ENCODE results near the gene ZNF286A. TPM values are rescaled to one million over a fixed set of nuclear protein-coding genes. Genes with fewer than 3 reads are reported as not detected.
"Not testable (repeated sequence)": the region's sequence is repeated elsewhere in the genome, so short reads cannot be mapped to it uniquely, and the experiment has no call there.

The ZNF286A gene
- total RNA-seq, 3 donors from 2014 or later, result 30.2 to 33.9 (median 30.6) TPM

GRCh38 chr17:15731900-15732299, 32.3 kb downstream of the ZNF286A start, which contains the start of gene TBC1D26:
TSS of gene TBC1D26 (plus strand) at chr17:15732283. CDS start at chr17:15735349, 3,066 bp downstream.
- not testable (repeated sequence) for DNase-seq; H3K36me3 Mint-ChIP-seq (ENCODE audit: insufficient read depth); ATAC-seq; H3K4me1 Mint-ChIP-seq (ENCODE audit: low read depth); H3K27me3 Mint-ChIP-seq (ENCODE audit: low read depth); H3K9me3 Mint-ChIP-seq; H3K4me3 Mint-ChIP-seq

- not testable (repeated sequence) for H3K4me1 Mint-ChIP-seq (ENCODE audit: low read depth); H3K36me3 Mint-ChIP-seq (ENCODE audit: insufficient read depth); H3K27me3 Mint-ChIP-seq (ENCODE audit: low read depth); DNase-seq; H3K9me3 Mint-ChIP-seq; ATAC-seq; H3K4me3 Mint-ChIP-seq
Measured at GRCh38 chr17:15733174-15733789, 33.7 kb downstream of the ZNF286A start.

GRCh38 chr17:15736578-15736977, 37.0 kb downstream of the ZNF286A start:
- H3K4me3 Mint-ChIP-seq; H3K4me1 Mint-ChIP-seq (ENCODE audit: low read depth); DNase-seq; H3K36me3 Mint-ChIP-seq (ENCODE audit: insufficient read depth); H3K27me3 Mint-ChIP-seq (ENCODE audit: low read depth); H3K9me3 Mint-ChIP-seq; ATAC-seq: not testable (repeated sequence)

GRCh38 chr17:15738066-15738465, 38.5 kb downstream of the ZNF286A start:
- H3K4me3 Mint-ChIP-seq, result no peak overlapping the region
- H3K36me3 Mint-ChIP-seq (ENCODE audit: insufficient read depth), result no peaks in the 10 kb centered on the region
- no peak for ATAC-seq
- no peaks in the 10 kb centered on the region for H3K9me3 Mint-ChIP-seq
- DNase-seq, result no peak
- H3K4me1 Mint-ChIP-seq (ENCODE audit: low read depth), result no peaks in the 10 kb centered on the region
- H3K27me3 Mint-ChIP-seq (ENCODE audit: low read depth), result peaks cover 3% of the 10 kb centered on the region

GRCh38 chr17:15739259-15739658, 39.7 kb downstream of the ZNF286A start:
- not testable (repeated sequence) for H3K4me3 Mint-ChIP-seq; H3K36me3 Mint-ChIP-seq (ENCODE audit: insufficient read depth); DNase-seq; H3K27me3 Mint-ChIP-seq (ENCODE audit: low read depth); ATAC-seq; H3K4me1 Mint-ChIP-seq (ENCODE audit: low read depth); H3K9me3 Mint-ChIP-seq

GRCh38 chr17:15740041-15740440, 40.5 kb downstream of the ZNF286A start:
- not testable (repeated sequence) for H3K4me3 Mint-ChIP-seq; ATAC-seq; H3K9me3 Mint-ChIP-seq; DNase-seq; H3K36me3 Mint-ChIP-seq (ENCODE audit: insufficient read depth); H3K27me3 Mint-ChIP-seq (ENCODE audit: low read depth); H3K4me1 Mint-ChIP-seq (ENCODE audit: low read depth)

GRCh38 chr17:15740570-15741120, 41.1 kb downstream of the ZNF286A start:
- H3K36me3 Mint-ChIP-seq (ENCODE audit: insufficient read depth), result no peaks in the 10 kb centered on the region
- no peak for ATAC-seq
- no peaks in the 10 kb centered on the region for H3K4me1 Mint-ChIP-seq (ENCODE audit: low read depth)
- no peak overlapping the region for H3K4me3 Mint-ChIP-seq
- no peak for DNase-seq
- H3K27me3 Mint-ChIP-seq (ENCODE audit: low read depth), result peaks cover 10% of the 10 kb centered on the region
- no peaks in the 10 kb centered on the region for H3K9me3 Mint-ChIP-seq

- Mint-ChIP-seq H3K27me3 (ENCODE audit: low read depth) (peaks cover 10% of the 10 kb centered on the region), H3K9me3 (no peaks in the 10 kb centered on the region)
Measured at GRCh38 chr17:15741624-15742023, 42.1 kb downstream of the ZNF286A start.

GRCh38 chr17:15742051-15742795, 42.7 kb downstream of the ZNF286A start:
- no peak overlapping the region for H3K4me3 Mint-ChIP-seq
- no peaks in the 10 kb centered on the region for H3K4me1 Mint-ChIP-seq (ENCODE audit: low read depth)
- H3K9me3 Mint-ChIP-seq, result no peaks in the 10 kb centered on the region
- H3K36me3 Mint-ChIP-seq (ENCODE audit: insufficient read depth), result no peaks in the 10 kb centered on the region
- H3K27me3 Mint-ChIP-seq (ENCODE audit: low read depth), result peaks cover 10% of the 10 kb centered on the region
- ATAC-seq, result no peak
- DNase-seq, result no peak

More at GRCh38 chr17:15741624-15742023, 42.1 kb downstream of the ZNF286A start:
- H3K4me3 Mint-ChIP-seq, result no peak overlapping the region
- DNase-seq (no peak), ATAC-seq (no peak)
- no peaks in the 10 kb centered on the region for H3K4me1 Mint-ChIP-seq (ENCODE audit: low read depth)
- H3K36me3 Mint-ChIP-seq (ENCODE audit: insufficient read depth), result no peaks in the 10 kb centered on the region

GRCh38 chr17:15742921-15743320, 43.4 kb downstream of the ZNF286A start:
- H3K36me3 Mint-ChIP-seq (ENCODE audit: insufficient read depth), result no peaks in the 10 kb centered on the region
- DNase-seq (no peak), ATAC-seq (no peak)
- H3K4me1 Mint-ChIP-seq (ENCODE audit: low read depth), result no peaks in the 10 kb centered on the region
- no peak overlapping the region for H3K4me3 Mint-ChIP-seq
- H3K9me3 Mint-ChIP-seq, result no peaks in the 10 kb centered on the region
- peaks cover 10% of the 10 kb centered on the region for H3K27me3 Mint-ChIP-seq (ENCODE audit: low read depth)

- Mint-ChIP-seq H3K4me1 (ENCODE audit: low read depth) (no peaks in the 10 kb centered on the region), H3K4me3 (no peak overlapping the region), H3K9me3 (no peaks in the 10 kb centered on the region), H3K36me3 (ENCODE audit: insufficient read depth) (no peaks in the 10 kb centered on the region), H3K27me3 (ENCODE audit: low read depth) (peaks cover 7% of the 10 kb centered on the region)
- DNase-seq, result no peak
- no peak for ATAC-seq
Measured at GRCh38 chr17:15744074-15744676, 44.6 kb downstream of the ZNF286A start.

- no peaks in the 10 kb centered on the region for H3K4me1 Mint-ChIP-seq (ENCODE audit: low read depth)
- peaks cover 7% of the 10 kb centered on the region for H3K27me3 Mint-ChIP-seq (ENCODE audit: low read depth)
- no peaks in the 10 kb centered on the region for H3K9me3 Mint-ChIP-seq
- no peaks in the 10 kb centered on the region for H3K36me3 Mint-ChIP-seq (ENCODE audit: insufficient read depth)
- no peak overlapping the region for H3K4me3 Mint-ChIP-seq
- DNase-seq (no peak), ATAC-seq (no peak)
Measured at GRCh38 chr17:15744885-15745284, 45.3 kb downstream of the ZNF286A start.

GRCh38 chr17:15749403-15749802, 49.9 kb downstream of the ZNF286A start:
- not testable (repeated sequence) for H3K4me3 Mint-ChIP-seq; ATAC-seq; H3K36me3 Mint-ChIP-seq (ENCODE audit: insufficient read depth); H3K4me1 Mint-ChIP-seq (ENCODE audit: low read depth); H3K9me3 Mint-ChIP-seq; DNase-seq
- H3K27me3 Mint-ChIP-seq (ENCODE audit: low read depth), result peaks cover 10% of the 10 kb centered on the region

GRCh38 chr17:15768865-15769533, 69.4 kb downstream of the ZNF286A start:
- not testable (repeated sequence) for H3K27me3 Mint-ChIP-seq (ENCODE audit: low read depth); H3K4me3 Mint-ChIP-seq; H3K4me1 Mint-ChIP-seq (ENCODE audit: low read depth); H3K36me3 Mint-ChIP-seq (ENCODE audit: insufficient read depth); DNase-seq; H3K9me3 Mint-ChIP-seq
- peak in 1 of 2 donors; percentile 37 for ATAC-seq

All from activated T-cell treated with anti-CD3 and anti-CD28 coated beads, Interleukin-2, amount 50 U/mL, for 4 hours (primary cell).